HG03575 (cell line): Measurements from ENCODE around the gene CCDC61.

Experiments used
- ATAC-seq: cut with Tn5 transposase; IDR thresholded peaks from one replicate; pipeline ENCODE4 v1.9.1; 2021; ENCODE audit not compliant: unreplicated experiment, insufficient number of reproducible peaks, low FRiP score; ENCODE audit errors: extremely low read depth

CCDC61 gene

GRCh38 chr19:46031781-46032596 is 36.7 kb downstream of the CCDC61 start:
- no peak for ATAC-seq

- no peak for ATAC-seq
Observed at GRCh38 chr19:46032597-46033025, 37.3 kb downstream of the CCDC61 start.

DNA sequence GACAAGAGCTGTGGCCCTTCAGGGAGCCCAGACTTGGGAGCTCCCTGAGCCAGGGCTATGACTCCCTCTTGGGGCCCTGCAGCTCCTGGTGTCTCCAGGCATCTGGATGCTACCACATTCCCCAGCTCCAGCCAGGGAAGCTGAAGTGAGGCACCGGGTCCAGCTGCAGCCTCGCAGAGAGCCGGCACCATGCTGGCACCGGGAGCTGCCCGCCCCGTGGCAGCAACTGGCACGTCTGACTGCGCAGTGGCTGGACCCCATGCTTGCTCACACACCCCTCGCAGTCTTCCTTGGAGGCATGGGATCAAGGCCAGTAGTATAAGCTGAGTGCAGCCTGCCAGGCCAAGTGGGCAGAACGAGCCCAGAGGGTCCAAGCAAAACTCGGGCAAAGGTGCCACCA is 38.1 kb downstream of the CCDC61 start:
- ATAC-seq = no peak

DNA sequence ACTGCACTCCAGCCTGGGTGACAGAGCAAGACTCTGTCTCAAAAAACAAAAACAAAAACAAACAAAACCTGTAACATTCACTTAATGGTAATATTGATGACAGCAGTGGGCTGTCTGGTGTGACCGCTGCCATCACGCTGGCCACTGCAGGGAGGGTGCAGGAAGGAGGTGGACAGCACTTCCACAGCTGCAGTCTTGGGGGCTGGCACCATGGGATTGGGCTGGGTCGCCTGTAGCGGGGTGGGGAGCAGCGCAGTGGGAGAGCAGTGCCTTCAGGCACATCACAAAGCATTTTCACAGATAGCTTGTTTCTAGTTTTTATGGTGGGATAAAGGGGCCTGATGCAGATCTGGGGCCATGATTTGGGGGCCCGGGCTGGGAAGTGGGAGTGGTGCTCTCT is 40.3 kb downstream of the CCDC61 start:
- no peak for ATAC-seq

DNA sequence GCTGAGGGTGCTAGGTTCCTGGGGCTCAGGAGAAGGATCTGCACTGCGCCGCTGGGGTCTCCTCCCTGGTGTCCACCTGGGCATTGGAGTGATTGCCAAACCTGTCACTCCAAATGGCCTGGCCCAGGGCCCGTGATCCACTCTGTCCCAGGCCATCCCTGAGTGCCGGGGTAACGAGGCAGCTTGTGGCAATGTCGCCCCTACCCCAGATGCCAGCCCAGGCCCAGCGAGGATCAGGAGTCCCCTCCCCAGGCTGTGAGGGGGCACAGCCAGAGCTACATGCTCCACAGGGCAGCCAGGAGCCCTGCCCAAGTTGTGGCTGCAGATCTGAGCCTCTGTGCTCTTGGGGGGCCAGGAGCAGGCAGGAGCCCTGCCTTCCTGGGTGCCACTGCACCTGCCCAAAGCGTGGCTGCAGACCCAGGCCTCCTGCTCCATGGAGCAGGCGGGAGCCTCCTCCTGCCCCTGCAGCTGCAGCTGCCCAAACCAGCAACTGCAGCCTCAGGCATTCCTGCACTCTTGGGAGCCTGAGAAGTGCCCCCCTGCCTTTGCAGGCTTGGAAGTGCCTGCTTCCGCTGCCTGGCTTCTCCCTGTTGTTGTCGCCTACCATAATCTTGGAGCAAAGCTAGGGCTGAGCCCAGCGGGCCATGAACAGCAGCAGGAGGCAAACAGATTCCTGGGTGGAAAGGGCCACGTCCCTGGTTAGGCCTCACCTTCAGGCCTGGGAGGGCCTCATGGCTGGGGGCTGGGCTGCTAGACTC is 40.9 kb downstream of the CCDC61 start:
- ATAC-seq = no peak

DNA sequence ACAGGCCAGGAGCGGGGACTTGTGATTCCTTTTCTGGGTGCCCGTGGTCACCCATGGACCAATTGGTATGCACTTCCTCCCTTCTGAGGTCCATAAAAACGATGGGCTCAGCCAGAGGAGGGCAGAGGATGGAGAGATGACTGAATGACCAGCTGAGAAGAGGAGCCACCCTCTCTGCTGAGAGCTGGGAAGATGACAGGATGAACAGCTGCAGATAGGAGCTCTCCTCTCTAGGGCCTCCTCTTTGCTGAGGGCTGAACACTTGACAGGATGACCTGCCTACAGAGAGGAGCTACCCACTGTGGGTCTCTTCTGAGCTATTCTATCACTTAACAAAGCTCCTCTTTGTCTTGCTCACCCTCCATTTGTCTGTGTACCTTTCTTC is 41.5 kb downstream of the CCDC61 start:
- no peak for ATAC-seq

DNA sequence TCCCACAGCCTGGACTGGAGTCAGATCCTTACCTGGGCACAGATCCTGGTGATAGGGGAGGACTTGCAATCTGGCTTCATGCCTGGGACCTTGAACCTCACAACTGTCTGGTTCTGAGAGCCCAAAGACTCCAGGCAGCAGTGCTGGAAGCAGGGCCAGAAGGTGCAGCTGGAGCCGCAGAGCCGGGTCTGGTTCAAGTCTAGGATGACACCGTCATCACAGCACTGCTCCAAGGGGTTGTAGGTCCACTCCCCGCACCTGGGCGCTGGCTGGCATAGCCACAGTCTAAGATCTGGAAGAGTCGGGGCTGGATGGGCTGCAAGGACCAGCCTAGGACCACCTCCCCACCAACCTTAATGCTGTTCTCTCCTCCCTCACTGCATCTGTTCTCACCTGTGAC is 44.9 kb downstream of the CCDC61 start:
- ATAC-seq = no peak

- no peak for ATAC-seq
Observed at GRCh38 chr19:46040952-46041500, 45.8 kb downstream of the CCDC61 start, which contains the start of gene IGFL4. Gene IGFL4, minus strand, starts transcription at chr19:46041002. Its CDS starts 40 bp downstream, at chr19:46040962.

DNA sequence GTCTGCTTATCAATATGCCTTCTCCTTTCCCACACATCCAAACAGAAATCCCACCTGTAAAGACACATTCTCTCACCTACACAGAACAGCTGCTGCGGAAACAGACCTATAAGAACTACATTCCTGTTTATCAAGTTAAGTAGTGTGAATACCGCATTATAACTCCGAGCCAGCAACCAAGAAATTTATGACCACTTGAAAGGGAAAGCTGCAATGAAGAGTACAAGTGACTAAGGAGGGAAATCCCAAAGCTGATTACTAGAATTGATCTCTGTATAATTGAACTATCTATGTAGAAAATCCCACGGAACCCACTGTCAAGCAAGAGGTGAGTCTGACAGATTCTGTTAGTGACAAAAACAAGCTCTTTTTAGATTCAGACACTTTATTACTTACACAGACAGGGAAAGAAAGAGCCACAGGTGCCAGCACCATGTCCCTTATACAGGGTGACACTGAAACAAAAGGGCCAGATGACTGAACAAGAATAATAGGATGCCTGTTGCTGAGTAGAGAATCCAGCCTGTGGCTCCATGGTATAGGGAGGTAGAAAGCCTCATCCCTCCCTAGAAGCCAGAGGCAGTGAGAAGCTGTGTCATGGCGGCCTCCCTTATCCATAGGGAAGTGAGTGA is 47.1 kb downstream of the CCDC61 start:
- ATAC-seq = no peak

- ATAC-seq = no peak
Observed at GRCh38 chr19:46043519-46043918, 48.3 kb downstream of the CCDC61 start.

- ATAC-seq = no peak
Observed at GRCh38 chr19:46049597-46049996, 54.3 kb downstream of the CCDC61 start.

DNA sequence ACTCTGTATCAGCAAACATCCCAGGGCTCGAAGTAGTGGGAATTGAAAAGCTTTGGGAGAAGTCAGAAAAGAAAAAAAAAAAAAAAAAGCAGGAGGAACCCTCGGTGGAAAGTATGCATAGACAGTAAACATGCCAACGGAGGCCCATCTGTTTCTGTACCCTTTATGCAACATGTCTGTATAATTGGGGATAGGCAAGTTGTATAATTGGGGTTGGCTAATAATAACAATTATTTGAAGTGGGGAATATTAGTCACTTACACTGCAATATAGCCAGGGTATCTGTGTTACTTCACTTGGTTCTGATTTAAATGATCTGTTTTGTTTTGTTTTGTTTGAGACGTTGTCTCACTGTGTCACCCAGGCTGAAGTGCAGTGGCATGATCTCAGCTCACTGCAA is 57.6 kb downstream of the CCDC61 start:
- no peak for ATAC-seq

DNA sequence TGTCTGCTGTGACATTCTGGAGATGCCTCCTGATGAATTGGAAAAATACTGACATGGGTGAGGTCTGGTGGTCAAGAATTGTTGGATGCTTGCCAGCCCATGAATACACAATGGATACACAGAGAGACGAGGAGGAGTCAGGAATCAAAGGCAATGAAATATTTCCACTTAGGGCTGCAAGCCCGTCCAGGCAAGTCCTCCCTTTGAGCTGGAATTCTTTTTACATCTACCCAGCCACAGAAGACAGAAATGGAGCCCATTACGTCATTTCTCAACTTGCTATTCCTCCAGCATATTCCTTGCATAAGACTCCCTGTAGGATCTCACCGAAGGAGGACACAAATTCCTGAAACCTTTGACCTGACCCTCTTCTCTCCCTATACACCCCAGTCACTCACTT is 61.3 kb downstream of the CCDC61 start:
- ATAC-seq = no peak

DNA sequence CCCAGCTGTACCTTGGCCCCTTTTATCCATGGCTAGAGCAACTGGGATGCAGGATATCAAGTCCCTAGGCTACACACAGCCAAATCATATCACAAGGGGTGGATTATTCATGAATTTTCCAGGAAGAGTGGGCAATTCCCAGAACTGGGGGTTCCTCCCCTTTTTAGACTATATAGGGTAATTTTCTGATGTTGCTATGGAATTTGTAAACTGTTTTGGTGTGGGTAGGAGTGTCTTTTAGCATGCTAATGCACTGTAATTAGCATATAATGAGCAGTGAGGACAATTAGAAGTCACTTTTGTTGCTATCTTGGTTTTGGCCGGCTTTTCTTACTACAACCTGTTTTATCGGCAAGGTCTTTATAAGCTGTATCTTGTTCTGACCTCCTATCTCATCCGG is 63.5 kb downstream of the CCDC61 start:
- no peak for ATAC-seq

GRCh38 chr19:46060012-46060411 is 64.7 kb downstream of the CCDC61 start:
- ATAC-seq = no peak

DNA sequence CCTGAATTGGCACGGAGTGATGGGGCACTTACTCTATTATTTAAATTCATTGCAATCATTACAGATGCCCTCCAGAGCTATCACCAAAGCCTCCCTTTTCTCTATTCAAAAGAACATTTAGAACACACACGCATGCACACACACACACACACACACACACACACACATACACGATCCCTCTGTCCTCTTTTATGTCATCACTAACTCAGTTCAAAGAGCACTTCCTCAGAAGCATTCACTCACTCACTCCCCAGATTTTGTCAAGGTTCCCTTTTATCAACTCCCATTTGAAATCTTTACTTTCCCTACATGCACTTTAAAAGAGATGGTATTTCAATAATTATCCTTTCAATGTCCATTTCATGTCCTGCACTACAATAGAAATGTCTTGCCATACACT is 67.9 kb downstream of the CCDC61 start:
- ATAC-seq = no peak

- ATAC-seq = no peak
Observed at GRCh38 chr19:46065486-46066071, 70.3 kb downstream of the CCDC61 start.

DNA sequence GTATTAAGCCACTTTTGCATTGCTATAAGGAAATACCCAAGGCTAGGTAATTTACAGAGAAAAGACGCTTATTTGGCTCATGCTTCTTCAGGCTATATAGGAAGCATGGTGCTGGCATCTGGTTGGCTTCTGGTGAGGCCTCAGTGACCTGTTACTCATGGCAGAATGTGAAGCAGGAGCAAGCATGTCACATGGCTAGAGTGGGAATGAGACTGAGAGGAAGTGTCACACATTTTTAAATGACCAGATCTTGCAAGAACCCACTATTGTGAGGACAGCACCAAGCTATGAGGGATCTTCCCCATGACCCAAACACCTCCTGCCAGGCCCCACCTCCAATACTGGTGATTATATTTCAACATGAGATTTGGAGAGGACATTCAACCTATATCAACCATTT is 71.2 kb downstream of the CCDC61 start:
- ATAC-seq = no peak

DNA sequence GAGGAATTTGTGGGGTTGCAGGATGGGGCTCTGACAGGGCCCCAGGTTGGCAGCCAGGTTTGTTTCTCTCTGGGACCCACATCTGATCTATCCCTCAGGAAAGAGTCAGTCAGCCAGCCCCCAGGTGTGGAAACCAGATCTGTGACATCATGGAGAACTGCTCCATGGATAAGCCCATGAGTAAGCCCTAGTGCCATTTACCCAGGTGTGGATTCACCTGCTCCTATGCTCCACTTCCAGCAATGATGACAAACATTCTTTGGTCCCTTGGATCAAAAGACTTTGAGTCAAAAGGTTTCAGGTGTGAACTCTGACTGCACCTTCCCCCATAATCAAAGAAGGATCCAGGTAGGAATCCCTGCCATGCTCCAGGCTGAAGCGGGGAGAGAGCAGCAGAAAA is 72.4 kb downstream of the CCDC61 start:
- no peak for ATAC-seq
